LoVo (cell line): ENCODE data around the gene NMT1.
"Not testable (repeated sequence)": the region's sequence is repeated elsewhere in the genome, so short reads cannot be mapped to it uniquely, and the experiment has no call there.

ENCODE experiments used
- DNase-seq: peaks from one replicate; pipeline ENCODE4 v3.0.0-alpha.2; 2016; ENCODE audit warnings: low spot score

Gene NMT1

DNA sequence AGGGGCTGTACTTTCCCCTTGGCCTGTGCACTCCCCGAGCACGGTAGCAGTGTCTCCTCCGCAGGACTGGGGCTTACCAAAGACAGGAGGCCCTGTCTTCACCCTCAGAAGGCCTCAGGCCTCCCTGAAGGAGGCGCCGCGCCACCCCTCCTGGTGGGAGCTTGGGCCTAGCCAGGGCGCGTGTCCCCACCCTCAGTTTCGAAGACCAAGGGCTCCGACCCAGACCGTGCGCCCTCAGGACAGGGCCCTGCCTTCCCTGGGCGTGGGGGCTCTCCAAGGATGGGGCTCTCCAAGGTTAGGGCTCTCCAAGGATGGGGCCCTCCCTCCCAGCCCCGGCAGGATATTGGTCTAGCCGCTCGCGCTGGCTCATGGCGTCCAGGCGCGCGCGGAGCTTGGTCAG lies 59.4 kb downstream of the NMT1 start:
- no peak for DNase-seq

DNA sequence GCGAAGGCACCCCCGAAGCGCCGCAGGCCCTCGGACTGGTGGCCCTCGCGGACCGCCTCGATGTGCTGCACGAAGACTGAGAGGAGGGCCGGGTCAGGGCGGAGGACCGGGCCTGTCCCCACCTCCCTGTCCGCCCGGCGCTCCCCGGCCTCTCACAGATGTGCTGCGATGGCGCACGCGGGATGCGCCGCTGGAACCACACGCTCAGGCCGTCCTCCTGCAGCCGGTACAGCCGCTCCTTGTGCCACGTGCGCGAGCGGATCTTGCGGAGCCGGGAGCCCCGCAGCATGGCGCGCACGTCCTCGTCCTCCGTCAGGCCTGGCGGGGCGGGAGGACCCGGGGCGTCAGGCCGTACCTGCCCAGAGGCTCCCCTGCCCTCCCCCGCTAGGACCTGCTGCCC lies 59.9 kb downstream of the NMT1 start:
- DNase-seq, result no peak

DNA sequence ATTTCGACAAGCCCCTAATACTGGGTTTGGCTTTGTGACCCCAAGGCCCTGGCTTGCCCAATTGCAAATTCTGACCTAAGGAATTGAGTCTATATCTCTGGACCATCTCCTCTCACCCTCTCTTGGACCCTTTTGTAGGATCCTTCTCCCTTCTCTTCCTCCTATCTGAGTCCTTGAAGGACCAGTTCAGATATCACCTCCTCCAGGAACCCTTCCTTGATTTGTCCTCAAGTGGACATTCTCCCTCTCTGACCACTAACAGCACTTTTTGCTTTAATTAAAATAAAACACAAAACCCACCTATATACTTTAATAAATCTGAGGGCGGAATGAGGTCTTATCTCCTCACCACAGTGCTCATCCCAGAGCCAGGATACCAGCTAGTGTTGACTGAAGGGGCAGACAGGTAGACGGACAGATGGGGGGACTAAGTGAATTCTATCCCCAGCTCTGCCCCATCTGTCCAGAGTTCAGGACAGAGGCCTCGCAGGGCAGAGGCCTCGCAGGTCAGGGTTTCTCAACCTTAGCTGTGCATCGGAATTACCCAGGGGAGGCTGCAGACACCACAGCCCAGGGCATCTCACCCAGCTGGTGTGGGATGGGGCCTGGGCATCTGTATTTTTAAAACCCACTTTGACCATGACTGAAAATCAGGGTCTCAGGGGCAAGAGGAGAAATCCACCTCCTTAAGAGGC lies 62.1 kb downstream of the NMT1 start:
- DNase-seq, result no peak

DNA sequence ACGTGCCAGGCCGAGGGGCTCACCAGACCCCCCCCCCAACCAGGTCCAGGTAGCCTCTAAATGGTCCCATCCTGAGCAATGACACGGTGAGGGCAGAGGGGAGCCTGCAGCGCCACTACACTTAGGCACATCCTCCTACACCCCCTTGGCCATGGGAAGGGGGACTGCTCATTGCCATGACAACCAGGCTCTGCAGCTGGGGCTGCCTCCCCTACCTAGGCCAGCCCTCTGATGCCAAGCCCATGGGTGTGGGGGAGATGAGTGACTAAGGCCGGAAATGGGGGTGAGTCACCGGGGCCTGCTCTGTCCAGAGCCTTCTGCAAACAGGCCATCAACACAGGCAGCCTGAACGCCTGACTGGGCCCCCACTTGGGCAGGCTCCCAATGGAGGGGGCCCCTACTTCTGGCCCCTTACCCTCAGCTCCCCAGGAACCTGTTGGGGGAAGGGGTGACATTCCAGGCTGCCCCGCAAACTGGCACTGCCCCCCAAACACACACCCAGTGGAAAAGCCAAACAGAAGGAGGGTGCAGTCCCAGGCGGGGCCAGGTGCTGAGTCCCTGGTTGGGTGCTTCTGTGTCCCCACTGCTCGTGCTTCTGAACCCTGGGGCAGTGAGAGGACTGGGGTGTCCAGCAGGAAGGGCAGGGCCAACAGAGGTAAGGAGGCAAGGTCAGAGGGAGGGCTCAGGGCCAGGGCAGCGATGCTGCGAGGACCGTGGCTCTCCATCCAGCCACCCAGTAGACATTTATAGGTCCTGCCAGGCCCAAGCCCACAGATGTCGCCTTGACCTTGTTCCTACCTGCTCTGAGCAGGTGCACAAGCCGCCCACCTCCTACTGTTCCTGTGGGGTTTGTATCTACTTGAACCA lies 63.0 kb downstream of the NMT1 start:
- DNase-seq, result peak; percentile 87

GRCh38 chr17:45124797-45125122 lies 63.6 kb downstream of the NMT1 start:
- not testable (repeated sequence) for DNase-seq

- no peak for DNase-seq
Observed at GRCh38 chr17:45125509-45125908, 64.4 kb downstream of the NMT1 start.

DNA sequence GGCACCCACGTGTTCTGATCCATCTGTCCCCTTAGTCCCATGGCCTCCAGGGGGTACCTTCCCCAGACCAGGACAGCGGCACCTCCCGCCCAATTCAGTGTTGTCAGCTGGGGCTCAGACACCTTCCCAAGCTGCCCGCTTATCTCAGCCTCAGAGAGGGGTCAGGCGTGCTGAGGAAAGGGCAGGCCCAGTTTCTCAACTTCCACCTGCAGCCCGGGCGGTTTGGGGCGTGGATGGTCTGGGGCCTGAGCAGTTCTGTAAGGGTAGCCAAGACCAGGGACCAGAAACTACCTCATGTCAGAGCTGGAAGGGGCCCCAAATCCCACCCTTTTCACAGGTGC lies 66.1 kb downstream of the NMT1 start:
- no peak for DNase-seq

GRCh38 chr17:45127548-45128300 lies 66.6 kb downstream of the NMT1 start:
- DNase-seq, result peak; percentile 88

GRCh38 chr17:45128331-45128730 lies 67.2 kb downstream of the NMT1 start:
- no peak for DNase-seq

GRCh38 chr17:45128989-45129388 lies 67.9 kb downstream of the NMT1 start:
- DNase-seq, result no peak

- DNase-seq, result peak; percentile 54
Observed at GRCh38 chr17:45129426-45129939, 68.4 kb downstream of the NMT1 start.

DNA sequence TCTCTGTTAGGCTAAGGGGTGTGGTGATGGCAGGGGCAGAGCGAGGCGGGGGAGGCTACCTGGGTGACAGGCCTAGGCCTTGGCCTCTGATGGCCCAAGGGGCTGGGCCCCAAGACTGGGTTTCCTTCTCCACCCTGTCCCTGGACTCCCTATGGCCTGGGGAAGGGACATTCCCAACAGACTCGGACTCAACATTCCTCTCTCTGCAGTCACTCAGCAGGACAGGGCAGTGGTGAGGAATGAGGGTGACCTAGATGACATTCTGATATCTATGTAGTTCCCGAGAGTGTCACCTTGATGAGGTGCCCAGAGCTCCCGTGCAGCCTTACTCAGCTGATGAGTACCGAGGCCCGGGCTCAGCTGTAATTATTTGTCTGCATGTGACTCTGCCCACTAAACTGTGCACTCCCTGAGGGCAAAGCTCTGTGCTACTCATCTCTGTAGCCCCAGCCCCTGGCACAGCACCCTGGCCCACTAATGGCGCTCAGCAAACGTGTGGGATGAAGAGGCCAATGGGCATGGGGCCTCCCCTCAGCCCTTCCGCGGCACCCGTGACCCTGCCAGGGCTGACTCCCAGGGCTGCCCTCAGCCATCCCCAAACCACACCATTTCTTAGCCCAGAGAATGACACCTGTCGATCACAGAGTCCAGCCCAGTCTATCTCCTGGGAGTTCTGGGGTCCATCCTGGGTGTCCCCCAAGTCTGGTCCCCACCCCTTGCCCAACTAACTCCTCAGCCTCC lies 69.0 kb downstream of the NMT1 start:
- DNase-seq, result peak; percentile 70

GRCh38 chr17:45130681-45131615 lies 69.8 kb downstream of the NMT1 start:
- DNase-seq, result no peak

DNA sequence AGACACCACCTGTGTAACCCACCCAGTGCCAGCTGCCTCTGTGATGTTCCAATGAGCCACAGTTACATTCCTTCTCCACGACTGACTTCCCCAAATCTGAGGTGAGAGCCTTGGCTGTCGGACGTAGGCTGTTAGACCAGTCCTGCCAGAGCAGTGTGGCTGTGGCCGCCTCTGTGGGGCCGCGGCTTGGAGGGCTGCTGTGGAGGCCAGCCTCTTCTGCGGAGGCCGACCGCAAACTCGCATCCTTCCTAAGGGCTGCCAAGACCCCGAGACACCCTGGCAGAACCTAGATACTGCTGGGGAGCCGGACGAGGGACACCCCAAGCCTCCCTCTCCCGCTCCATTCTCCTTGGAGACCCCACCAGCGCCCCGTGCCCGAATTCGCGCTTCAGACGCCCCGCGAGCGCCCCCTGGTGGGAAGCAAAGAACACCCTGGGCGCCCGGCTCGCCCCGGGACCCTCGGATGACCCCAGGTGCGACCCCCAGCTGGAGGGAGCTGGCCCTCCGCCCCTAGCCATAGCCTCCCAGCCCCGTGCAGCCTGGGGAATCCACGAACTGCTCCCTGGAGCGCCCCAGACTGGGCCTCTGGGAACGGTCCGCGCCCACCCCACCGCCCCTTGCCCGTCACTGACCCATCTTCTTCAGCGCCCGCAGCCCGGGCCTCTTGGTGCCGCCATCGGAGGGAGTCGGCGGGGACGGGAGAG lies 70.7 kb downstream of the NMT1 start:
- DNase-seq, result no peak

DNA sequence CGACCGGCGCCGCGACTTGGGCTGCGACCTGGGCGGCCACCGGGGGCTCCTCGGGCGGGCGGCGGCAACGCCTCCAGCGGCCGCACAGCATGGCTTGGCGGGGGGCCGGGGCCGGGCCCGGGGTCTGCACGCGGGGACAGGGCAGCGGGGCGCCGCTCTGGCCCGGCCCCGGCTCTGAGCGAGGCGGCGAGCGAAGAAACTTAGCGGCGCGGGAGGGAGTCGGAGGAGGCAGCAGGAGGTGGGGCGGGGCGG lies 71.1 kb downstream of the NMT1 start, which contains the start of gene PLCD3:
Gene PLCD3, minus strand, starts transcription at position 196 of the 252 bp plus-strand sequence. Its CDS starts 105 bp downstream, at position 91.
- no peak for DNase-seq

- peak; percentile 86 for DNase-seq
Observed at GRCh38 chr17:45132572-45133463, 71.7 kb downstream of the NMT1 start.

- DNase-seq, result peak; percentile 98
Observed at GRCh38 chr17:45135192-45135977, 74.3 kb downstream of the NMT1 start, which contains the start of gene ACBD4. ACBD4 (plus strand) TSS chr17:45135687; CDS start chr17:45136145, 458 bp downstream.
